Body of pancreas (tissue), 4 donors: ENCODE results near the gene TMPRSS2.

Source experiments
- CTCF ChIP-seq, 7 experiments: fragments of 450-650 bp in 4 of 7; fragments of 200-600 bp in 3 of 7; sonication (generic) in 3 of 7; IDR thresholded peaks; one replicate each; pipeline ENCODE4 v1.5.1; 2016 to 2019; ENCODE audit warnings: antibody characterized with exemption in 7 of 7
- POLR2A ChIP-seq, 3 donors: fragments of 450-650 bp; IDR thresholded peaks; one replicate each; pipeline ENCODE4 v1.6.1; 2016; ENCODE audit warnings: antibody characterized with exemption in 3 of 3, mild to moderate bottlenecking in 2 of 3

GRCh38 chr21:41552254-41552653 is 44.3 kb upstream of the TMPRSS2 start:
- TF ChIP-seq CTCF (IDR thresholded peaks at IDR 0.05) (no peak), POLR2A (IDR thresholded peaks at IDR 0.05) (no peak)
